Fibroblast of lung (primary cell): ENCODE data around the gene DMRTC2. TPM values are rescaled to one million over a fixed set of nuclear protein-coding genes. Genes with fewer than 3 reads are reported as not detected.

ENCODE experiments used
- DNase-seq, 2 donors: peaks; one replicate each; pipeline versions ENCODE4 v3.0.0 to v3.0.0-alpha.2; 2010; ENCODE audit warnings: low read depth in 2 of 2
- H2AFZ ChIP-seq: 2 replicates; pipeline ENCODE4 v1.5.1; 2012; ENCODE audit warnings: low read length, control low read depth, inconsistent platforms
- H3K27ac ChIP-seq: 2 replicates; pipeline ENCODE4 v1.5.1; 2011; ENCODE audit warnings: low read length, control low read depth; ENCODE audit not compliant: insufficient read depth
- H3K27me3 ChIP-seq: 2 replicates; pipeline ENCODE4 v1.5.1; 2011; ENCODE audit warnings: mild to moderate bottlenecking, low read length; ENCODE audit not compliant: control insufficient read depth, insufficient read depth
- H3K36me3 ChIP-seq: 2 replicates; pipeline ENCODE4 v1.5.1; 2011; ENCODE audit warnings: low read length; ENCODE audit not compliant: control insufficient read depth, insufficient read depth
- H3K4me1 ChIP-seq: 2 replicates; pipeline ENCODE4 v1.5.1; 2011; ENCODE audit warnings: low read length; ENCODE audit not compliant: control insufficient read depth, insufficient read depth; ENCODE audit errors: extremely low read depth
- H3K4me2 ChIP-seq: 2 replicates; pipeline ENCODE4 v1.5.1; 2011; ENCODE audit warnings: low read length, control low read depth; ENCODE audit not compliant: insufficient read depth; ENCODE audit errors: extremely low read depth
- H3K4me3 ChIP-seq, 4 experiments: fragments of 200-600 bp in 1 of 4; sonication (generic) in 1 of 4; replicated peaks in 1 of 4; 2 replicates each; pipeline ENCODE4 v1.5.1; 2011 to 2016; ENCODE audit warnings: low read length in 4 of 4, low read depth in 3 of 4, mild to moderate bottlenecking in 3 of 4, control low read depth in 2 of 4, inconsistent platforms in 1 of 4, mixed read lengths in 1 of 4; ENCODE audit not compliant: insufficient read depth in 1 of 4; ENCODE audit errors: control extremely low read depth in 1 of 4
- H3K79me2 ChIP-seq: 2 replicates; pipeline ENCODE4 v1.5.1; 2012; ENCODE audit warnings: mild to moderate bottlenecking, low read length, inconsistent platforms; ENCODE audit not compliant: control insufficient read depth, insufficient read depth
- H3K9ac ChIP-seq: 2 replicates; pipeline ENCODE4 v1.5.1; 2011; ENCODE audit warnings: mild to moderate bottlenecking, low read length, control low read depth; ENCODE audit not compliant: insufficient read depth
- H3K9me3 ChIP-seq: 2 replicates; pipeline ENCODE4 v1.5.1; 2012; ENCODE audit warnings: low read depth, low read length; ENCODE audit not compliant: control insufficient read depth, insufficient read depth
- H4K20me1 ChIP-seq: 2 replicates; pipeline ENCODE4 v1.5.1; 2011; ENCODE audit warnings: low read length; ENCODE audit not compliant: control insufficient read depth, insufficient read depth; ENCODE audit errors: extremely low read depth
- CTCF ChIP-seq, 2 donors: IDR thresholded peaks in 1 of 2; conservative IDR thresholded peaks in 1 of 2; 1 replicate in 1 of 2; 2 replicates in 1 of 2; pipeline ENCODE4 v1.5.1; 2011 to 2012; ENCODE audit warnings: low read length in 2 of 2, control low read depth in 1 of 2, inconsistent platforms in 1 of 2, low read depth in 1 of 2, mild to moderate bottlenecking in 1 of 2
- EZH2 ChIP-seq: IDR thresholded peaks from 2 replicates; pipeline ENCODE4 v1.5.1; 2012; ENCODE audit warnings: low read length, control low read depth, mild to moderate bottlenecking; ENCODE audit errors: missing control alignments
- polyA plus RNA-seq, 2 donors: library from polyadenylated mRNA; depleted of rRNA in 1 of 2; stranded (reverse) in 1 of 2; unstranded in 1 of 2; fragments of >200 nt; gene quantifications; 2 replicates each; pipeline ENCODE4 v1.2.1, GENCODE V29; 2011 to 2012; ENCODE audit warnings: missing spikeins in 1 of 2
- total RNA-seq: library from RNA; depleted of rRNA; stranded (reverse); fragments of >200 nt; gene quantifications from 2 replicates; pipeline ENCODE4 v1.2.1, GENCODE V29; 2014

The DMRTC2 gene
- total and polyA plus RNA-seq, 2 donors (not counting 1 experiment from before 2014, with no cell fraction given), result not detected

- no peaks in the 10 kb centered on the region for H3K9me3 ChIP-seq
- peak overlapping the region; percentile 92 to 99 (median 98) for H3K4me3 ChIP-seq
- H4K20me1 ChIP-seq, result no peaks in the 10 kb centered on the region
- peak overlapping the region; percentile 86 for H3K4me2 ChIP-seq
- no peaks in the 10 kb centered on the region for H3K27me3 ChIP-seq
- peaks cover 8% of the 10 kb centered on the region for H3K4me1 ChIP-seq
- no peak for TF ChIP-seq CTCF (conservative IDR thresholded peaks at IDR 0.05 in 1 of 2, IDR thresholded peaks at IDR 0.05 in 1 of 2; ENCODE audit: low read depth in 1 of 2, low read length in 2 of 2)
- no peak for TF ChIP-seq EZH2
- H3K79me2 ChIP-seq, result peaks cover 56% of the 10 kb centered on the region
- peaks cover 34% of the 10 kb centered on the region for H3K36me3 ChIP-seq
- H3K9ac ChIP-seq, result peak overlapping the region; percentile 98
- no peak for DNase-seq
- H3K27ac ChIP-seq, result peak overlapping the region; percentile 98
- H2AFZ ChIP-seq, result no peak overlapping the region
These were observed 16.4 kb downstream of the DMRTC2 start for GRCh38 chr19:41861116-41861768.

GRCh38 chr19:41861846-41862245 is 17.0 kb downstream of the DMRTC2 start:
- no peaks in the 10 kb centered on the region for H3K9me3 ChIP-seq
- no peak for TF ChIP-seq EZH2
- H3K9ac ChIP-seq, result no peak overlapping the region
- H4K20me1 ChIP-seq, result no peaks in the 10 kb centered on the region
- no peaks in the 10 kb centered on the region for H3K27me3 ChIP-seq
- peaks cover 8% of the 10 kb centered on the region for H3K4me1 ChIP-seq
- H3K36me3 ChIP-seq, result peaks cover 34% of the 10 kb centered on the region
- DNase-seq, result no peak
- H3K4me2 ChIP-seq, result peak overlapping the region; percentile 86
- H3K79me2 ChIP-seq, result peaks cover 60% of the 10 kb centered on the region
- H3K4me3 ChIP-seq, result peak overlapping the region; percentile 92 to 99 (median 98)
- peak overlapping the region; percentile 18 for H3K27ac ChIP-seq
- H2AFZ ChIP-seq, result no peak overlapping the region

- H3K4me2 ChIP-seq, result peak overlapping the region; percentile 86
- H3K79me2 ChIP-seq, result peaks cover 64% of the 10 kb centered on the region
- peak overlapping the region in 3 of 4 experiments; percentile 92 to 99 (median 97) for H3K4me3 ChIP-seq
- peaks cover 34% of the 10 kb centered on the region for H3K36me3 ChIP-seq
- H2AFZ ChIP-seq, result no peak overlapping the region
- H3K27me3 ChIP-seq, result no peaks in the 10 kb centered on the region
- no peak for TF ChIP-seq CTCF (conservative IDR thresholded peaks at IDR 0.05 in 1 of 2, IDR thresholded peaks at IDR 0.05 in 1 of 2; ENCODE audit: low read depth in 1 of 2, low read length in 2 of 2)
- TF ChIP-seq EZH2, result no peak
- no peak for DNase-seq
- no peaks in the 10 kb centered on the region for H4K20me1 ChIP-seq
- peaks cover 8% of the 10 kb centered on the region for H3K4me1 ChIP-seq
- no peak overlapping the region for H3K9ac ChIP-seq
- H3K27ac ChIP-seq, result peak overlapping the region; percentile 18
- H3K9me3 ChIP-seq, result no peaks in the 10 kb centered on the region
These were observed 17.7 kb downstream of the DMRTC2 start for GRCh38 chr19:41862445-41862986.
